T47D (cell line): Measurements from ENCODE around the gene CAMTA2.
A peak's percentile ranks its signal among the peaks of the same experiment; 100 is the strongest.

Experiments used
- DNase-seq, 2 experiments: peaks; one replicate each; pipeline versions ENCODE4 v3.0.0 to v3.0.0-alpha.2; 2011 to 2012; ENCODE audit warnings: low read depth in 1 of 2, low spot score in 1 of 2
- JUND ChIP-seq: IDR thresholded peaks from 2 replicates; pipeline ENCODE4 v1.6.1; 2012; ENCODE audit warnings: low read depth
- in situ Hi-C: cut with HindIII; loops from 2 replicates; pipeline ENCODE4 v1.10.0; 2016; ENCODE audit warnings: low sequenced_read_pairs, low pct_unique_long_range_greater_than_20kb

CAMTA2 gene

GRCh38 chr17:4958102-4958501 is 29.4 kb downstream of the CAMTA2 start:
- no peak for TF ChIP-seq JUND
- in situ Hi-C loops = no loop called here
- no peak for DNase-seq

- DNase-seq = no peak
- TF ChIP-seq JUND = no peak
- in situ Hi-C loops = no loop called here
These were observed 30.9 kb downstream of the CAMTA2 start for GRCh38 chr17:4956493-4957061.

DNA sequence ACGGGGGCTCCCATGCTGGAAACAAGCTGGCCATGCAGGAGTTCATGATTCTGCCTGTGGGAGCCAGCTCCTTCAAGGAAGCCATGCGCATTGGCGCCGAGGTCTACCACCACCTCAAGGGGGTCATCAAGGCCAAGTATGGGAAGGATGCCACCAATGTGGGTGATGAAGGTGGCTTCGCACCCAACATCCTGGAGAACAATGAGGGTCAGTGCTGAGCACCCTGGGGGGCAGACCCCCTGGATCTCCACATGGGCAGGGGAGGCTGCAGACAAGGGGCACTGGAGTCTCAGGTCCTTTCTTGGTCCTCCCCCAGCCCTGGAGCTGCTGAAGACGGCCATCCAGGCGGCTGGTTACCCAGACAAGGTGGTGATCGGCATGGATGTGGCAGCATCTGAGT is 32.4 kb downstream of the CAMTA2 start:
- in situ Hi-C loops = no loop called here
- DNase-seq = no peak
- TF ChIP-seq JUND = no peak

GRCh38 chr17:4953451-4953961 is 34.0 kb downstream of the CAMTA2 start:
- no peak for TF ChIP-seq JUND
- in situ Hi-C loops = no loop called here
- DNase-seq = no peak

DNA sequence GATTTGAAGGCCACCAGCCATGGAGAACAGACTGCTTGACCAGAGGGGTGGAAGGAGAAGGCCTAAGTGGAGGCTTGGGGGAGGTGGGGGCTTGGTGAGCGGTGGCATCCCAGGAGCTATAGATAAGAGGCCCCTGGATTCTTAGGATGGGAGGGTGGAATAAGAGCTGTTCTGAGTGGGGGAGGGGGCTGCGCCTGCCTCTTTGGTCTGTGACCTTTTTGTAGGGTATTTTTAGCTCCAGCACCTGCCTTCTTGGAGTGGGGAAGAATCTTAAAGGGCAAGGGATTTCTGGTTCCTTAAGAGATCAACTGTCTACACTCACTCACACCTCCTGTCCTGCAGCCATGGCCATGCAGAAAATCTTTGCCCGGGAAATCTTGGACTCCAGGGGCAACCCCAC is 36.0 kb downstream of the CAMTA2 start:
- in situ Hi-C loops = no loop called here
- TF ChIP-seq JUND = no peak

DNA sequence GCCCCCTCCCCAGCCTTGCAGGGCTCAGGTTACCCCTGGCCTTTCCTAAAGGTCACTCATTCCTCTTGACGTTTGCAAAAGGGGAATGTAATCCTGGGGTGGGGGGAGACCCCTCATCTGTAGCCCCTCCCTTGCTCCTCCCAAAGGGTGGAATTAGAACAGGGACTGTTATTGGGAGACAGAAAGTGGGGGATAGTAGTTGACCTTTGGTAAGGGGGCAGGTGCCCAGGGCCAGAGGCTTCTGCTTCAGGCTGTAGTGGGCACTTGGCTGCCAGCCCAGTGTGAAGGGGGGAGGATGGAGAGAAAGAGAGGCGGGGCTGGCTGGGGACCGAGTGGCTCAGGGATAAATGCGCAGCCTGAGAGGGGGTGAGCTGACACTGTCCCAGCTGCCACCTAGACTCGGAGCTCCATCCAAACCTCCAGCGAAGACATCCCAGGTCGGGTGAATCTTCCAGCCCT is 36.7 kb downstream of the CAMTA2 start, which contains the start of gene ENO3:
TSS of gene ENO3 (plus strand) at position 374 of the 459 bp plus-strand sequence. CDS start 711 bp downstream, outside the sequence.
- in situ Hi-C loops = no loop called here
- TF ChIP-seq JUND = no peak
- DNase-seq = no peak

More for the DNA sequence above, 36.0 kb downstream of the CAMTA2 start:
- DNase-seq = no peak

- no peak for DNase-seq
- TF ChIP-seq JUND = no peak
- in situ Hi-C loops = no loop called here
These were observed 37.3 kb downstream of the CAMTA2 start for GRCh38 chr17:4950075-4950745.

GRCh38 chr17:4949321-4950074 is 38.0 kb downstream of the CAMTA2 start:
- DNase-seq = peak in 1 of 2 experiments; percentile 76
- in situ Hi-C loops = no loop called here
- TF ChIP-seq JUND = no peak

- in situ Hi-C loops = no loop called here
- TF ChIP-seq JUND = no peak
These were observed 38.5 kb downstream of the CAMTA2 start for GRCh38 chr17:4948931-4949320.

GRCh38 chr17:4948166-4948930 is 39.1 kb downstream of the CAMTA2 start, which contains the start of gene PFN1:
PFN1 (minus strand) TSS chr17:4948530; CDS start chr17:4948394, 136 bp downstream.
- TF ChIP-seq JUND = no peak
- peak; percentile 81 to 92 for DNase-seq
- in situ Hi-C loops = no loop called here

More at GRCh38 chr17:4948931-4949320, 38.5 kb downstream of the CAMTA2 start:
- peak; percentile 84 to 89 for DNase-seq

GRCh38 chr17:4947411-4948165 is 39.9 kb downstream of the CAMTA2 start:
- in situ Hi-C loops = no loop called here

More at GRCh38 chr17:4947411-4948165, 39.9 kb downstream of the CAMTA2 start:
- peak in 1 of 2 experiments; percentile 47 for DNase-seq
- no peak for TF ChIP-seq JUND
